Left lung (tissue), 10 donors: ENCODE measurements around the gene C6orf52. TPM values are rescaled to one million over a fixed set of nuclear protein-coding genes. Genes with fewer than 3 reads are reported as not detected.

Experiments
- ATAC-seq: fragments of 200-7000 bp; cut with Tn5 transposase; one replicate; pipeline ENCODE4 v1.9.1; 2020; ENCODE audit warnings: moderate library complexity
- DNase-seq, 4 donors: peaks; one replicate each; pipeline ENCODE4 v3.0.0-alpha.2; 2013 to 2020
- H3K27ac ChIP-seq, 2 donors: fragments of 200-600 bp; sonication (generic) in 1 of 2; one replicate each; pipeline versions ENCODE4 v1.5.0 to v1.8.0; 2020 to 2021
- H3K27me3 ChIP-seq, 2 donors: fragments of 200-600 bp; sonication (generic) in 1 of 2; one replicate each; pipeline versions ENCODE4 v1.5.0 to v1.8.0; 2020 to 2021
- H3K36me3 ChIP-seq, 2 donors: fragments of 200-600 bp; sonication (generic) in 1 of 2; one replicate each; pipeline versions ENCODE4 v1.5.0 to v1.8.0; 2020 to 2021
- H3K4me1 ChIP-seq, 2 donors: fragments of 200-600 bp; one replicate each; pipeline ENCODE4 v1.8.0; 2021
- H3K4me3 ChIP-seq, 2 donors: fragments of 200-600 bp; sonication (generic) in 1 of 2; one replicate each; pipeline versions ENCODE4 v1.5.0 to v1.8.0; 2020 to 2021; ENCODE audit warnings: mild to moderate bottlenecking in 1 of 2
- H3K9me3 ChIP-seq, 2 donors: fragments of 200-600 bp; sonication (generic) in 1 of 2; one replicate each; pipeline versions ENCODE4 v1.5.0 to v1.8.0; 2020 to 2021
- intact Hi-C, 2 donors: fragments of 100-400 bp; cut with DNase I; formaldehyde crosslinking; loops; one replicate each; pipeline versions ENCODE4 v1.11.2 to v1.14.2; 2022
- polyA plus RNA-seq, 6 donors: library from polyadenylated mRNA; unstranded; fragments of 120-200 nt; gene quantifications; one replicate each; pipeline ENCODE4 v1.2.1, GENCODE V29; 2013; ENCODE audit not compliant: insufficient read length in 6 of 6
- total RNA-seq, 2 donors: library from RNA; stranded (reverse); fragmentation: NEBNext Ultra II Directional; extraction: Animal tissue kit (Norgen Biotek cat#: 25700); gene quantifications; one replicate each; pipeline ENCODE4 v1.2.1, GENCODE V29; 2021
- TF ChIP-seq, protein P1 (sequence below), 2 donors: fragments of 200-600 bp; sonication (generic) in 1 of 2; IDR thresholded peaks; one replicate each; pipeline versions ENCODE4 v1.5.0 to v1.8.0; 2021; ENCODE audit warnings: antibody characterized with exemption in 2 of 2
- donor health status: DM: no; HTN: yes; CAD: no.
- donor health status: DM: no; HTN: no; CAD: no.

Gene C6orf52
- total and polyA plus RNA-seq, 8 donors = 0.58 to 6.1 (median 1.4) TPM

DNA sequence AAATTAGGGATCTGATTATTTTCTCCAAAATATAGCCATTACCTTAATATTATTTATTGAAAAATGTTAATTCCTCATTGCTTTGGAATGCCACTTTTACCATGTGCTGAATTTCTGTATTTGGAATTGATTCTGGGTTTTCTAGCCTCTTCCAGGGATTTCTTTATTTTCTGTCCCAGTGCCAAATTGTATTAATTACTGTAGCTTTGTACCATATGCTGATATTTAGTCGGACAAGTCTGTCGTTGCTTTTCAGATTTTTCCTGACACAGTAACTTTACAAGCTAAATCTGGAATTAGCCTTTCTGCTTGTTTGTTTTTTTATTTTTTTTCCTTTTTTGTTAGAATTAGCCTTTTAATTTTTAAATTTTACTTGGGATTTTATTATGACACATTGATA is 42.3 kb upstream of the C6orf52 start:
- ATAC-seq = no peak
- DNase-seq = no peak
- TF ChIP-seq, protein P1, sequence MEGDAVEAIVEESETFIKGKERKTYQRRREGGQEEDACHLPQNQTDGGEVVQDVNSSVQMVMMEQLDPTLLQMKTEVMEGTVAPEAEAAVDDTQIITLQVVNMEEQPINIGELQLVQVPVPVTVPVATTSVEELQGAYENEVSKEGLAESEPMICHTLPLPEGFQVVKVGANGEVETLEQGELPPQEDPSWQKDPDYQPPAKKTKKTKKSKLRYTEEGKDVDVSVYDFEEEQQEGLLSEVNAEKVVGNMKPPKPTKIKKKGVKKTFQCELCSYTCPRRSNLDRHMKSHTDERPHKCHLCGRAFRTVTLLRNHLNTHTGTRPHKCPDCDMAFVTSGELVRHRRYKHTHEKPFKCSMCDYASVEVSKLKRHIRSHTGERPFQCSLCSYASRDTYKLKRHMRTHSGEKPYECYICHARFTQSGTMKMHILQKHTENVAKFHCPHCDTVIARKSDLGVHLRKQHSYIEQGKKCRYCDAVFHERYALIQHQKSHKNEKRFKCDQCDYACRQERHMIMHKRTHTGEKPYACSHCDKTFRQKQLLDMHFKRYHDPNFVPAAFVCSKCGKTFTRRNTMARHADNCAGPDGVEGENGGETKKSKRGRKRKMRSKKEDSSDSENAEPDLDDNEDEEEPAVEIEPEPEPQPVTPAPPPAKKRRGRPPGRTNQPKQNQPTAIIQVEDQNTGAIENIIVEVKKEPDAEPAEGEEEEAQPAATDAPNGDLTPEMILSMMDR (IDR thresholded peaks at IDR 0.05) = no peak

GRCh38 chr6:10733863-10734262 is 39.4 kb upstream of the C6orf52 start:
- Histone ChIP-seq H3K36me3 (peaks cover 0 to 39% of the 10 kb centered on the region in 2 donors), H3K9me3 (no peaks in the 10 kb centered on the region), H3K4me3 (no peak overlapping the region), H3K27me3 (no peaks in the 10 kb centered on the region), H3K27ac (no peak overlapping the region), H3K4me1 (no peaks in the 10 kb centered on the region)
- TF ChIP-seq, protein P1 (IDR thresholded peaks at IDR 0.05) = no peak
- intact Hi-C loops = no loop called here
- ATAC-seq = no peak
- no peak for DNase-seq

More for the DNA sequence above, 42.3 kb upstream of the C6orf52 start:
- Histone ChIP-seq H3K27ac (no peak overlapping the region), H3K36me3 (peaks cover 0 to 17% of the 10 kb centered on the region in 2 donors), H3K27me3 (no peaks in the 10 kb centered on the region), H3K4me1 (no peaks in the 10 kb centered on the region), H3K9me3 (no peaks in the 10 kb centered on the region), H3K4me3 (no peak overlapping the region)
- intact Hi-C loops = no loop called here

- Histone ChIP-seq H3K4me3 (no peak overlapping the region), H3K27ac (no peak overlapping the region), H3K4me1 (no peaks in the 10 kb centered on the region), H3K36me3 (peaks cover 0 to 41% of the 10 kb centered on the region in 2 donors), H3K9me3 (no peaks in the 10 kb centered on the region), H3K27me3 (no peaks in the 10 kb centered on the region)
- no peak for ATAC-seq
- intact Hi-C loops = no loop called here
- DNase-seq = no peak
- TF ChIP-seq, protein P1 (IDR thresholded peaks at IDR 0.05) = no peak
Observed at GRCh38 chr6:10733151-10733715, 38.8 kb upstream of the C6orf52 start.

- ATAC-seq (no peak), DNase-seq (no peak)
- Histone ChIP-seq H3K4me1 (peaks cover 0 to 3% of the 10 kb centered on the region in 2 donors), H3K9me3 (no peaks in the 10 kb centered on the region), H3K36me3 (peaks cover 0 to 56% of the 10 kb centered on the region in 2 donors), H3K27ac (no peak overlapping the region), H3K4me3 (no peak overlapping the region), H3K27me3 (no peaks in the 10 kb centered on the region)
- intact Hi-C loops = no loop called here
- TF ChIP-seq, protein P1 (IDR thresholded peaks at IDR 0.05) = no peak
Observed at GRCh38 chr6:10730254-10730653, 35.8 kb upstream of the C6orf52 start.

DNA sequence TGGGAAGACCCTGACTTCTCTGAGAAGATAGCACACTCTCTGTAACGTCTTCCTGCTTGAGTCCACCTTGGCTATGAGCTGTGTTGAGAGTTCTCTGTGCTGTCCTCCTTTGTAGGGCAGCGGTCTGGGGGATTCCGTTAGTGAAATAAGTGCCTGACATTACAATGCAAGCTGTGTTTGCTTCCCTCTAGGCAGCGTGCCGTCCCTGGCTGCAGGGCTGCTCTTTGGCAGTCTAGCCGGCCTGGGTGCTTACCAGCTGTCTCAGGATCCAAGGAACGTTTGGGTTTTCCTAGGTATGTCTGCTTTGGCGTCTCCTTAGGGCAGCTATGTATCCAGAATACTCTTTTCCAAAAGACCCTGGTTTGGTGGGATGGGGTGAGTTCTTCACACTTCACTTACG is 31.3 kb upstream of the C6orf52 start:
- intact Hi-C loops = no loop called here
- DNase-seq = no peak
- peaks cover 0 to 35% of the 10 kb centered on the region in 2 donors for H3K36me3 ChIP-seq

More for the DNA sequence above, 31.3 kb upstream of the C6orf52 start:
- Histone ChIP-seq H3K27ac (no peak overlapping the region), H3K4me3 (no peak overlapping the region), H3K9me3 (no peaks in the 10 kb centered on the region), H3K27me3 (no peaks in the 10 kb centered on the region), H3K4me1 (peaks cover 10 to 36% of the 10 kb centered on the region in 2 donors)
- TF ChIP-seq, protein P1 (IDR thresholded peaks at IDR 0.05) = no peak
- no peak for ATAC-seq
